Activated CD4-positive, alpha-beta T cell treated with anti-CD3 and anti-CD28 coated beads, Interleukin-2, amount 50 U/mL, for 1 hour (primary cell): ENCODE results near the gene TSPAN1.

ENCODE experiments used
- DNase-seq: peaks from one replicate; pipeline ENCODE4 v3.0.0-alpha.2; 2020

Gene TSPAN1

GRCh38 chr1:46174448-46175231 lies at the start of gene TSPAN1:
TSPAN1 (plus strand) TSS chr1:46175087; CDS start chr1:46181108, 6,021 bp downstream.
- no peak for DNase-seq

- no peak for DNase-seq
Measured at GRCh38 chr1:46128344-46128743, 46.5 kb upstream of the TSPAN1 start.

- no peak for DNase-seq
Measured at GRCh38 chr1:46130121-46130520, 44.8 kb upstream of the TSPAN1 start.

- no peak for DNase-seq
Measured at GRCh38 chr1:46130606-46131005, 44.3 kb upstream of the TSPAN1 start.

GRCh38 chr1:46131093-46131492 lies 43.8 kb upstream of the TSPAN1 start:
- no peak for DNase-seq

- DNase-seq = peak; percentile 18
Measured at GRCh38 chr1:46131712-46132528, 43.0 kb upstream of the TSPAN1 start.

- peak; percentile 69 for DNase-seq
Measured at GRCh38 chr1:46132529-46133180, 42.2 kb upstream of the TSPAN1 start, which contains the start of gene PIK3R3. PIK3R3 (minus strand) TSS chr1:46132629; CDS start chr1:46131952, 677 bp downstream.

GRCh38 chr1:46133181-46133658 lies 41.7 kb upstream of the TSPAN1 start:
- DNase-seq = no peak

GRCh38 chr1:46133781-46134350 lies 41.0 kb upstream of the TSPAN1 start:
- no peak for DNase-seq

- no peak for DNase-seq
Measured at GRCh38 chr1:46134660-46135331, 40.1 kb upstream of the TSPAN1 start.

- no peak for DNase-seq
Measured at GRCh38 chr1:46136711-46137110, 38.2 kb upstream of the TSPAN1 start.

- DNase-seq = no peak
Measured at GRCh38 chr1:46137916-46138315, 37.0 kb upstream of the TSPAN1 start.

- DNase-seq = no peak
Measured at GRCh38 chr1:46148318-46148717, 26.6 kb upstream of the TSPAN1 start.

- no peak for DNase-seq
Measured at GRCh38 chr1:46150085-46150484, 24.8 kb upstream of the TSPAN1 start.

- DNase-seq = no peak
Measured at GRCh38 chr1:46152016-46152415, 22.9 kb upstream of the TSPAN1 start.

GRCh38 chr1:46153228-46153627 lies 21.7 kb upstream of the TSPAN1 start:
- no peak for DNase-seq

- DNase-seq = no peak
Measured at GRCh38 chr1:46153732-46154131, 21.2 kb upstream of the TSPAN1 start.

GRCh38 chr1:46157916-46158311 lies 17.0 kb upstream of the TSPAN1 start:
- DNase-seq = no peak

GRCh38 chr1:46158312-46159281 lies 16.3 kb upstream of the TSPAN1 start:
- no peak for DNase-seq

GRCh38 chr1:46159516-46159915 lies 15.4 kb upstream of the TSPAN1 start:
- no peak for DNase-seq

GRCh38 chr1:46160212-46160611 lies 14.7 kb upstream of the TSPAN1 start:
- no peak for DNase-seq
